ENCODE results near the gene KHDRBS1.

The KHDRBS1 gene

GRCh38 chr1:32045772-32046171, 32.1 kb downstream of the KHDRBS1 start:
- peak; percentile 22 for DNase-seq (ENCODE audit: low read depth)
- no peak overlapping the region for H3K4me3 ChIP-seq (ENCODE audit: low read length)
- TF ChIP-seq CTCF (IDR thresholded peaks at IDR 0.05; ENCODE audit: insufficient read depth, low read depth, low read length, missing control alignments) = no peak

- no peak for TF ChIP-seq CTCF (IDR thresholded peaks at IDR 0.05; ENCODE audit: insufficient read depth, low read depth, low read length, missing control alignments)
- no peak for DNase-seq (ENCODE audit: low read depth)
- no peak overlapping the region for H3K4me3 ChIP-seq (ENCODE audit: low read length)
Observed at GRCh38 chr1:32047701-32048100, 34.0 kb downstream of the KHDRBS1 start.

- no peak for TF ChIP-seq CTCF (IDR thresholded peaks at IDR 0.05; ENCODE audit: insufficient read depth, low read depth, low read length, missing control alignments)
- DNase-seq (ENCODE audit: low read depth) = no peak
- no peak overlapping the region for H3K4me3 ChIP-seq (ENCODE audit: low read length)
Observed at GRCh38 chr1:32048440-32048839, 34.8 kb downstream of the KHDRBS1 start.

GRCh38 chr1:32051706-32052105, 38.0 kb downstream of the KHDRBS1 start:
- DNase-seq (ENCODE audit: low read depth) = no peak
- TF ChIP-seq CTCF (IDR thresholded peaks at IDR 0.05; ENCODE audit: insufficient read depth, low read depth, low read length, missing control alignments) = no peak
- no peak overlapping the region for H3K4me3 ChIP-seq (ENCODE audit: low read length)

- TF ChIP-seq CTCF (IDR thresholded peaks at IDR 0.05; ENCODE audit: insufficient read depth, low read depth, low read length, missing control alignments) = no peak
- H3K4me3 ChIP-seq (ENCODE audit: low read length) = no peak overlapping the region
- DNase-seq (ENCODE audit: low read depth) = peak; percentile 30
Observed at GRCh38 chr1:32052887-32053286, 39.2 kb downstream of the KHDRBS1 start.

GRCh38 chr1:32055416-32055815, 41.7 kb downstream of the KHDRBS1 start:
- no peak for DNase-seq (ENCODE audit: low read depth)
- no peak for TF ChIP-seq CTCF (IDR thresholded peaks at IDR 0.05; ENCODE audit: insufficient read depth, low read depth, low read length, missing control alignments)

GRCh38 chr1:32056598-32056997, 42.9 kb downstream of the KHDRBS1 start:
- TF ChIP-seq CTCF (IDR thresholded peaks at IDR 0.05; ENCODE audit: insufficient read depth, low read depth, low read length, missing control alignments) = no peak
- DNase-seq (ENCODE audit: low read depth) = no peak
- H3K4me3 ChIP-seq (ENCODE audit: low read length) = no peak overlapping the region

More at GRCh38 chr1:32055416-32055815, 41.7 kb downstream of the KHDRBS1 start:
- no peak overlapping the region for H3K4me3 ChIP-seq (ENCODE audit: low read length)
